ENCODE results near the gene PELI1. TPM values are rescaled to one million over a fixed set of nuclear protein-coding genes. Genes with fewer than 3 reads are reported as not detected.
A peak's percentile ranks its signal among the peaks of the same experiment; 100 is the strongest.

Gene PELI1
- total RNA-seq, 1 donor from 2014 or later: 72.4 TPM

GRCh38 chr2:64067326-64067725, 76.9 kb downstream of the PELI1 start:
- peaks cover 27% of the 10 kb centered on the region for H3K4me1 Mint-ChIP-seq (ENCODE audit: low read depth)
- H3K27ac Mint-ChIP-seq: no peak overlapping the region
- H3K36me3 Mint-ChIP-seq (ENCODE audit: insufficient read depth): no peaks in the 10 kb centered on the region
- TF ChIP-seq, protein P1, sequence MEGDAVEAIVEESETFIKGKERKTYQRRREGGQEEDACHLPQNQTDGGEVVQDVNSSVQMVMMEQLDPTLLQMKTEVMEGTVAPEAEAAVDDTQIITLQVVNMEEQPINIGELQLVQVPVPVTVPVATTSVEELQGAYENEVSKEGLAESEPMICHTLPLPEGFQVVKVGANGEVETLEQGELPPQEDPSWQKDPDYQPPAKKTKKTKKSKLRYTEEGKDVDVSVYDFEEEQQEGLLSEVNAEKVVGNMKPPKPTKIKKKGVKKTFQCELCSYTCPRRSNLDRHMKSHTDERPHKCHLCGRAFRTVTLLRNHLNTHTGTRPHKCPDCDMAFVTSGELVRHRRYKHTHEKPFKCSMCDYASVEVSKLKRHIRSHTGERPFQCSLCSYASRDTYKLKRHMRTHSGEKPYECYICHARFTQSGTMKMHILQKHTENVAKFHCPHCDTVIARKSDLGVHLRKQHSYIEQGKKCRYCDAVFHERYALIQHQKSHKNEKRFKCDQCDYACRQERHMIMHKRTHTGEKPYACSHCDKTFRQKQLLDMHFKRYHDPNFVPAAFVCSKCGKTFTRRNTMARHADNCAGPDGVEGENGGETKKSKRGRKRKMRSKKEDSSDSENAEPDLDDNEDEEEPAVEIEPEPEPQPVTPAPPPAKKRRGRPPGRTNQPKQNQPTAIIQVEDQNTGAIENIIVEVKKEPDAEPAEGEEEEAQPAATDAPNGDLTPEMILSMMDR (IDR thresholded peaks at IDR 0.05; ENCODE audit: unreplicated experiment): no peak
- no peak for DNase-seq (ENCODE audit: low spot score, unreplicated experiment)
- no peak overlapping the region for H3K4me3 Mint-ChIP-seq (ENCODE audit: low read depth)
- H3K9me3 Mint-ChIP-seq (ENCODE audit: low read depth): no peaks in the 10 kb centered on the region
- H3K27me3 Mint-ChIP-seq: no peaks in the 10 kb centered on the region

DNA sequence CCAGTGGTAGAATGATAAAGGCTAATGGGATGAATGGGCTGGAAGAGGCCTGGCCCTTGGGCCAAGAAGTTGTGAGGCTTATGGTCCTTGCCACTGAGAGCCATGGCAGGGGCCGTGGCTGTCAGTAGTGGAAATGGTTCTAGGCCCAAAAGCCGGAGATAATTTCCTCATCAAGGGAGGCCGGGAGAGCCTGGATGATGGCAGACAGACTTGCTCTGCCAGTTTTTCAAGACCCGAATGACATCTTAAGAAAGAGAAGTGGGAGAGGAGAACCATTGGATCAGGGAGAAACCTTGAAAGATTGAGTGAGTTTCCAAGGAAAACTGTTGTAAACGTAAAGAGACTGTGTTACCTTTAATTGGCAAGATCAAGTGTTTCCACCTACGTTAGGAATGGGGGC, 78.7 kb downstream of the PELI1 start:
- Mint-ChIP-seq H3K4me3 (ENCODE audit: low read depth) (no peak overlapping the region), H3K9me3 (ENCODE audit: low read depth) (no peaks in the 10 kb centered on the region), H3K27ac (no peak overlapping the region), H3K4me1 (ENCODE audit: low read depth) (peaks cover 27% of the 10 kb centered on the region), H3K27me3 (no peaks in the 10 kb centered on the region), H3K36me3 (ENCODE audit: insufficient read depth) (no peaks in the 10 kb centered on the region)
- no peak for DNase-seq (ENCODE audit: low spot score, unreplicated experiment)
- TF ChIP-seq, protein P1 (IDR thresholded peaks at IDR 0.05; ENCODE audit: unreplicated experiment): no peak

DNA sequence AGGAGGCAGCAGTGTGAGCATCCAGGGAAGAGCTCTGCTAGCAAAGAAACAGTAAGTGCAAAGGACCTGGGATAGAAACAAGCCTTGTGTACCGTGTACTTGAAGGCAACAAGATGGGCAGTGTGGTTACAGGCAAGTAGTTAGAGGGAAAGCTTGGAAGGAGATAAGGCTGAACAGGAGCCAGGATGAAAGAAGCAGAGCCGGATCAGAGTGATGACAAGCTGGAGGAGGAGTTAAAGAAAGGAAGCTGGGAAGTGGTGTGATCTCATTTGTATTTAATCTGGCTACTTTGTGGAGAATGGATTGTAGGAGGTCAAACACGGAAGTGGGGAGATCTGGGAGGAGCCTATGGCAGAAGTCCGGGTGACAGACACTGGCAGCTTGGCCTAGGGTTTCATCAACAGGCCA, 80.3 kb downstream of the PELI1 start:
- peaks cover 27% of the 10 kb centered on the region for H3K4me1 Mint-ChIP-seq (ENCODE audit: low read depth)
- peak overlapping the region; percentile 6 for H3K27ac Mint-ChIP-seq
- no peak for DNase-seq (ENCODE audit: low spot score, unreplicated experiment)
- TF ChIP-seq, protein P1 (IDR thresholded peaks at IDR 0.05; ENCODE audit: unreplicated experiment): no peak
- no peaks in the 10 kb centered on the region for H3K36me3 Mint-ChIP-seq (ENCODE audit: insufficient read depth)
- no peak overlapping the region for H3K4me3 Mint-ChIP-seq (ENCODE audit: low read depth)
- no peaks in the 10 kb centered on the region for H3K9me3 Mint-ChIP-seq (ENCODE audit: low read depth)
- H3K27me3 Mint-ChIP-seq: no peaks in the 10 kb centered on the region

DNA sequence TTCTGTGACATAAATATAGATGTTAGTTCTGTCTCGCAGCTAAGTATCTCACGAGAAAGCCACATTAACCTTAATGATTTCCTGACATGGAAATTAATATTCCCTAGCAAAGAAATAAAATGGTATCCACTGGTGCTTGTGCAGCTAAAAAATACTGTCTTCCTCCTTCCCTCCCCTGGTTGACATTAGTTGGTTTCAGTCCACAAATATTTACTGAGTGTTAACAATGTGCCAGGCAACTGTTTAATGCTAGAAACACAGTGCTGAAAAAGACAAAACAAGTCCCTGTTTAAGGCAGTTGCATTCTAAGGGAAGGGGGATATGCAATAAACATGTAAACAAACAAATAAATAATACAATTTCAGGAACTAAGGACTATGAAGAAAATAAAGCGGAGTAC, 80.8 kb downstream of the PELI1 start:
- Mint-ChIP-seq H3K27me3 (no peaks in the 10 kb centered on the region), H3K27ac (no peak overlapping the region), H3K9me3 (ENCODE audit: low read depth) (no peaks in the 10 kb centered on the region), H3K36me3 (ENCODE audit: insufficient read depth) (no peaks in the 10 kb centered on the region), H3K4me1 (ENCODE audit: low read depth) (peaks cover 27% of the 10 kb centered on the region), H3K4me3 (ENCODE audit: low read depth) (no peak overlapping the region)
- TF ChIP-seq, protein P1 (IDR thresholded peaks at IDR 0.05; ENCODE audit: unreplicated experiment): no peak
- no peak for DNase-seq (ENCODE audit: low spot score, unreplicated experiment)

- H3K4me3 Mint-ChIP-seq (ENCODE audit: low read depth): no peak overlapping the region
- H3K36me3 Mint-ChIP-seq (ENCODE audit: insufficient read depth): no peaks in the 10 kb centered on the region
- TF ChIP-seq, protein P1 (IDR thresholded peaks at IDR 0.05; ENCODE audit: unreplicated experiment): no peak
- H3K4me1 Mint-ChIP-seq (ENCODE audit: low read depth): peaks cover 27% of the 10 kb centered on the region
- H3K9me3 Mint-ChIP-seq (ENCODE audit: low read depth): no peaks in the 10 kb centered on the region
- peak overlapping the region; percentile 64 for H3K27ac Mint-ChIP-seq
- H3K27me3 Mint-ChIP-seq: no peaks in the 10 kb centered on the region
- no peak for DNase-seq (ENCODE audit: low spot score, unreplicated experiment)
Measured at GRCh38 chr2:64062840-64063239, 81.4 kb downstream of the PELI1 start.

Data from progenitor cell of endocrine pancreas (in vitro differentiated cells).